ENCODE data around the gene LIPG.

GRCh38 chr18:49573835-49574234, 12.0 kb downstream of the LIPG start:
- TF ChIP-seq CTCF (conservative IDR thresholded peaks at IDR 0.05; ENCODE audit: low read length): no peak
- no peak for TF ChIP-seq EZH2phosphoT487 (IDR thresholded peaks at IDR 0.05; ENCODE audit: borderline replicate concordance)
